IMR-90 (cell line): ENCODE results near the gene RNASET2. TPM values are rescaled to one million over a fixed set of nuclear protein-coding genes. Genes with fewer than 3 reads are reported as not detected.

Experiments
- ATAC-seq: fragments of 200-7000 bp; cut with Tn5 transposase; 2 replicates; pipeline ENCODE4 v1.9.1; 2020; ENCODE audit warnings: low read depth, mild to moderate bottlenecking, moderate library complexity
- BruUV-seq: library from RNA; stranded (reverse); fragments of 400-500 nt; replicated peaks from 2 replicates; lab custom pipeline; 2021; lab: Mats Ljungman, UMichigan
- CTCF ChIA-PET: fragments of 300-600 bp; formaldehyde crosslinking; extraction: SDS; loops from one replicate; lab custom pipeline; 2021; ENCODE audit warnings: antibody characterized with exemption; lab: Yijun Ruan, JAX
- POLR2A ChIA-PET: fragments of 300-600 bp; sonication (Branson Sonifier 250); formaldehyde crosslinking; loops from one replicate; lab custom pipeline; 2022; ENCODE audit warnings: antibody characterized with exemption; ENCODE audit not compliant: unreplicated experiment; lab: Charles Lee
- DNase-seq: peaks from one replicate; pipeline ENCODE4 v3.0.0; 2013
- H2AFZ ChIP-seq: replicated peaks from 2 replicates; pipeline ENCODE3; 2013; ENCODE audit warnings: low read length, mild to moderate bottlenecking; ENCODE audit not compliant: poor library complexity
- H2AK5ac ChIP-seq: 2 replicates; pipeline ENCODE4 v1.6.1; 2013; ENCODE audit warnings: low read depth, low read length, inconsistent platforms
- H2AK9ac ChIP-seq: replicated peaks from 2 replicates; pipeline ENCODE3; 2013; ENCODE audit warnings: mild to moderate bottlenecking, low read depth, low read length, moderate library complexity; ENCODE audit not compliant: poor library complexity
- H2BK120ac ChIP-seq: 2 replicates; pipeline ENCODE4 v1.6.1; 2013; ENCODE audit warnings: low read depth, low read length, inconsistent platforms
- H2BK15ac ChIP-seq: 3 replicates; pipeline ENCODE4 v1.6.1; 2013; ENCODE audit warnings: low read depth, low read length, inconsistent platforms
- H2BK20ac ChIP-seq: 2 replicates; pipeline ENCODE4 v1.6.1; 2013; ENCODE audit warnings: low read depth, mild to moderate bottlenecking, inconsistent platforms, low read length, moderate library complexity
- H2BK5ac ChIP-seq: 2 replicates; pipeline ENCODE4 v1.6.1; 2013; ENCODE audit warnings: mild to moderate bottlenecking, low read depth, low read length, inconsistent platforms; ENCODE audit not compliant: poor library complexity, severe bottlenecking
- H3K14ac ChIP-seq: replicated peaks from 2 replicates; pipeline ENCODE4 v1.6.1; 2013; ENCODE audit warnings: low read depth, low read length, inconsistent platforms
- H3K18ac ChIP-seq: 2 replicates; pipeline ENCODE4 v1.6.1; 2013; ENCODE audit warnings: low read depth, low read length, control low read depth
- H3K23ac ChIP-seq: 2 replicates; pipeline ENCODE4 v1.6.1; 2013; ENCODE audit warnings: low read depth, low read length, inconsistent platforms
- H3K27ac ChIP-seq: 2 replicates; pipeline ENCODE4 v1.5.1; 2013; ENCODE audit warnings: mild to moderate bottlenecking, control low read depth, low read length; ENCODE audit not compliant: insufficient read depth
- H3K27me3 ChIP-seq: 2 replicates; pipeline ENCODE4 v1.6.1; 2013; ENCODE audit warnings: low read length; ENCODE audit not compliant: control insufficient read depth, insufficient read depth
- H3K36me3 ChIP-seq: 2 replicates; pipeline ENCODE4 v1.6.1; 2013; ENCODE audit warnings: low read length, mixed read lengths; ENCODE audit not compliant: control insufficient read depth, insufficient read depth
- H3K4ac ChIP-seq: 2 replicates; pipeline ENCODE4 v1.6.1; 2013; ENCODE audit warnings: low read depth, low read length, inconsistent platforms
- H3K4me1 ChIP-seq: 2 replicates; pipeline ENCODE4 v1.6.1; 2013; ENCODE audit warnings: low read length, mixed read lengths; ENCODE audit not compliant: control insufficient read depth, insufficient read depth
- H3K4me2 ChIP-seq: 2 replicates; pipeline ENCODE4 v1.6.1; 2013; ENCODE audit warnings: low read depth, mild to moderate bottlenecking, control low read depth, low read length, moderate library complexity
- H3K4me3 ChIP-seq: 2 replicates; pipeline ENCODE4 v1.5.1; 2013; ENCODE audit warnings: low read depth, mild to moderate bottlenecking, control low read depth, low read length, moderate library complexity; ENCODE audit not compliant: insufficient read depth
- H3K56ac ChIP-seq: 2 replicates; pipeline ENCODE4 v1.6.1; 2013; ENCODE audit warnings: low read length, inconsistent platforms; ENCODE audit not compliant: insufficient read depth; ENCODE audit errors: extremely low read depth
- H3K79me1 ChIP-seq, 2 experiments: 2 replicates each; pipeline ENCODE4 v1.6.1; 2013; ENCODE audit warnings: low read length in 2 of 2, inconsistent platforms in 1 of 2, low read depth in 1 of 2
- H3K9ac ChIP-seq: 2 replicates; pipeline ENCODE4 v1.6.1; 2013; ENCODE audit warnings: low read depth, low read length, control low read depth
- H3K9me1 ChIP-seq: 2 replicates; pipeline ENCODE4 v1.6.1; 2013; ENCODE audit warnings: low read length, inconsistent platforms; ENCODE audit not compliant: insufficient read depth
- H3K9me3 ChIP-seq: 2 replicates; pipeline ENCODE4 v1.6.1; 2013; ENCODE audit warnings: low read length; ENCODE audit not compliant: control insufficient read depth, insufficient read depth
- H4K20me1 ChIP-seq: 2 replicates; pipeline ENCODE4 v1.6.1; 2013; ENCODE audit warnings: low read length, inconsistent platforms; ENCODE audit not compliant: insufficient read depth
- H4K5ac ChIP-seq: 2 replicates; pipeline ENCODE4 v1.6.1; 2013; ENCODE audit warnings: mild to moderate bottlenecking, low read depth, low read length, control low read depth
- H4K8ac ChIP-seq, 2 experiments: 2 replicates each; pipeline ENCODE4 v1.6.1; 2013; ENCODE audit warnings: low read depth in 2 of 2, low read length in 2 of 2, control low read depth in 1 of 2, inconsistent platforms in 1 of 2
- H4K91ac ChIP-seq: 2 replicates; pipeline ENCODE4 v1.6.1; 2013; ENCODE audit warnings: low read depth, low read length, inconsistent platforms; ENCODE audit not compliant: insufficient read depth
- BHLHE40 ChIP-seq: fragments of 150-350 bp; IDR thresholded peaks from 2 replicates; pipeline ENCODE4 v1.6.1; 2016; ENCODE audit warnings: mild to moderate bottlenecking, low read depth, low read length
- CEBPB ChIP-seq: IDR thresholded peaks from 2 replicates; pipeline ENCODE4 v1.6.1; 2012; ENCODE audit warnings: low read depth, low read length, improper control_type of control experiment
- CHD1 ChIP-seq: IDR thresholded peaks from 2 replicates; pipeline ENCODE4 v1.6.1; 2012; ENCODE audit warnings: low read depth, low read length, improper control_type of control experiment
- FOS ChIP-seq: fragments of 150-350 bp; IDR thresholded peaks from 2 replicates; pipeline ENCODE4 v1.6.1; 2016; ENCODE audit warnings: low read depth, low read length
- MAFK ChIP-seq: IDR thresholded peaks from 2 replicates; pipeline ENCODE4 v1.6.1; 2012; ENCODE audit warnings: low read depth, low read length, improper control_type of control experiment
- MAZ ChIP-seq: IDR thresholded peaks from 2 replicates; pipeline ENCODE4 v1.6.1; 2012; ENCODE audit warnings: low read depth, mild to moderate bottlenecking, low read length, improper control_type of control experiment, moderate library complexity, borderline replicate concordance
- MXI1 ChIP-seq: IDR thresholded peaks from 2 replicates; pipeline ENCODE4 v1.6.1; 2012; ENCODE audit warnings: low read depth, mild to moderate bottlenecking, low read length, moderate library complexity, borderline replicate concordance
- NFE2L2 ChIP-seq: fragments of 150-350 bp; IDR thresholded peaks from 2 replicates; pipeline ENCODE4 v1.6.1; 2016; ENCODE audit warnings: low read depth, mild to moderate bottlenecking, low read length
- POLR2A ChIP-seq: IDR thresholded peaks from 2 replicates; pipeline ENCODE4 v1.6.1; 2012; ENCODE audit warnings: mild to moderate bottlenecking, low read depth, low read length
- RAD21 ChIP-seq: IDR thresholded peaks from 2 replicates; pipeline ENCODE4 v1.6.1; 2012; ENCODE audit warnings: low read length, improper control_type of control experiment
- RCOR1 ChIP-seq: IDR thresholded peaks from 2 replicates; pipeline ENCODE4 v1.6.1; 2012; ENCODE audit warnings: mild to moderate bottlenecking, low read length, improper control_type of control experiment; ENCODE audit not compliant: insufficient replicate concordance
- RFX5 ChIP-seq: IDR thresholded peaks from 2 replicates; pipeline ENCODE4 v1.8.0; 2012; ENCODE audit warnings: low read depth, mild to moderate bottlenecking, low read length, moderate library complexity
- SMC3 ChIP-seq: fragments of 150-350 bp; IDR thresholded peaks from 2 replicates; pipeline ENCODE4 v1.6.1; 2016; ENCODE audit warnings: low read depth, mild to moderate bottlenecking, antibody characterized with exemption, low read length, moderate library complexity
- USF2 ChIP-seq: fragments of 150-350 bp; IDR thresholded peaks from 2 replicates; pipeline ENCODE4 v1.6.1; 2017; ENCODE audit warnings: mild to moderate bottlenecking, antibody characterized with exemption, low read length, low read depth
- WGBS, 2 experiments: methylation state at CpG; one replicate each; pipeline versions ENCODE4 v1.1.5 to v1.1.7; 2013; ENCODE audit warnings: missing lambda C conversion rate in 2 of 2; ENCODE audit not compliant: insufficient read length in 1 of 2; ENCODE audit errors: extremely low coverage in 2 of 2; 5-methylcytosine and 5-hydroxymethylcytosine counted together
- dilution Hi-C: fragments of 300-500 bp; cut with HindIII; formaldehyde crosslinking; loops from one replicate; pipeline ENCODE4 v1.14.3; 2018; ENCODE audit warnings: low sequenced_read_pairs; ENCODE audit not compliant: unreplicated experiment
- in situ Hi-C: fragments of 300-500 bp; cut with MboI; formaldehyde crosslinking; loops from 3 replicates; pipeline ENCODE4 v1.14.3; 2019; ENCODE audit warnings: low sequenced_read_pairs, inconsistent platforms, mixed read lengths
- intact Hi-C: fragments of 100-400 bp; cut with micrococcal nuclease; formaldehyde crosslinking; loops from 2 replicates; pipeline ENCODE4 v1.10.0; 2022
- polyA plus RNA-seq, 3 experiments: library from polyadenylated mRNA; depleted of rRNA; stranded (reverse); fragments of >200 nt; gene quantifications; 2 replicates each; pipeline ENCODE4 v1.2.3, GENCODE V29; 2012; ENCODE audit warnings: low replicate concordance in 1 of 3
- total RNA-seq: library from RNA; depleted of rRNA; stranded (reverse); fragments of >200 nt; gene quantifications from 2 replicates; pipeline ENCODE4 v1.2.3, GENCODE V29; 2012
- TF ChIP-seq, protein P1 (sequence below): conservative IDR thresholded peaks from 2 replicates; pipeline ENCODE4 v1.5.1; 2012; ENCODE audit warnings: mild to moderate bottlenecking, low read depth, low read length, improper control_type of control experiment
- TF ChIP-seq, protein P2 (sequence below): fragments of 150-350 bp; IDR thresholded peaks from 2 replicates; pipeline ENCODE4 v1.6.1; 2016; ENCODE audit warnings: low read depth, mild to moderate bottlenecking, low read length, moderate library complexity, borderline replicate concordance

Gene RNASET2
- total and polyA plus RNA-seq, 2 of the 4 experiments (the other 2 are of a cell fraction) = 13.6 to 24.9 TPM

DNA sequence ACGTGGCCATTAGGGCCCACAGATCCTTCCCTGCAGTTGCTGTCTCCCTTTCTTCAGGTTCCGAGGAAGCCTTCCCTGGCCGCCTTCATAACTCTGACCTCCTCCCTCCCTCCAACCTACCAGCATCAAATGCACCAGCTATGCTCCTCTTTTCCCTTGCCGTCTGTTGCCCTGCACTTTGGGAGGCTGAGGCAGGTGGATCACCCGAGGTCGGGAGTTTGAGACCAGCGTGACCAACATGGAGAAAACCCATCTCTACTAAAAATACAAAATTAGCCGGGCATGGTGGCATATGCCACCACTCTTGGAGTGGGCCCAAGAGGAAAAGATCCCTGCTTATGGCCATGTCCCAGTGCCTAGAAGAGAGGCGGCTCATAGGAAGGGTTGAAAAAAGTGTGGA lies 31.8 kb downstream of the RNASET2 start:
- Histone ChIP-seq H2BK5ac (no peak overlapping the region), H3K4me3 (no peak overlapping the region), H3K9me3 (no peaks in the 10 kb centered on the region), H2BK120ac (no peak overlapping the region), H3K27ac (no peak overlapping the region), H3K36me3 (no peaks in the 10 kb centered on the region), H2AK5ac (no peak overlapping the region), H3K9ac (no peak overlapping the region), H3K27me3 (no peaks in the 10 kb centered on the region), H3K56ac (no peak overlapping the region), H3K14ac (no peak overlapping the region), H3K23ac (no peak overlapping the region), H3K4me2 (no peak overlapping the region), H3K79me1 (no peaks in the 10 kb centered on the region), H3K18ac (no peak overlapping the region), H2AFZ (no peak overlapping the region), H4K5ac (no peak overlapping the region), H4K8ac (no peak overlapping the region), H2AK9ac (no peak overlapping the region), H4K91ac (no peak overlapping the region), H3K4ac (no peak overlapping the region), H2BK15ac (no peak overlapping the region), H3K9me1 (no peaks in the 10 kb centered on the region), H3K4me1 (no peaks in the 10 kb centered on the region), H4K20me1 (no peaks in the 10 kb centered on the region; the same call in 1 of the 2 replicates), H2BK20ac (no peak overlapping the region)
- no peak for DNase-seq
- dilution Hi-C loops = no loop called here
- BruUV-seq = no TSS peak
- TF ChIP-seq MAFK = no peak
- TF ChIP-seq, protein P1, sequence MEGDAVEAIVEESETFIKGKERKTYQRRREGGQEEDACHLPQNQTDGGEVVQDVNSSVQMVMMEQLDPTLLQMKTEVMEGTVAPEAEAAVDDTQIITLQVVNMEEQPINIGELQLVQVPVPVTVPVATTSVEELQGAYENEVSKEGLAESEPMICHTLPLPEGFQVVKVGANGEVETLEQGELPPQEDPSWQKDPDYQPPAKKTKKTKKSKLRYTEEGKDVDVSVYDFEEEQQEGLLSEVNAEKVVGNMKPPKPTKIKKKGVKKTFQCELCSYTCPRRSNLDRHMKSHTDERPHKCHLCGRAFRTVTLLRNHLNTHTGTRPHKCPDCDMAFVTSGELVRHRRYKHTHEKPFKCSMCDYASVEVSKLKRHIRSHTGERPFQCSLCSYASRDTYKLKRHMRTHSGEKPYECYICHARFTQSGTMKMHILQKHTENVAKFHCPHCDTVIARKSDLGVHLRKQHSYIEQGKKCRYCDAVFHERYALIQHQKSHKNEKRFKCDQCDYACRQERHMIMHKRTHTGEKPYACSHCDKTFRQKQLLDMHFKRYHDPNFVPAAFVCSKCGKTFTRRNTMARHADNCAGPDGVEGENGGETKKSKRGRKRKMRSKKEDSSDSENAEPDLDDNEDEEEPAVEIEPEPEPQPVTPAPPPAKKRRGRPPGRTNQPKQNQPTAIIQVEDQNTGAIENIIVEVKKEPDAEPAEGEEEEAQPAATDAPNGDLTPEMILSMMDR = no peak
- no peak for TF ChIP-seq CHD1
- TF ChIP-seq NFE2L2 = no peak
- no peak for TF ChIP-seq RAD21
- TF ChIP-seq FOS = no peak
- TF ChIP-seq BHLHE40 = no peak
- TF ChIP-seq POLR2A = no peak
- TF ChIP-seq RCOR1 = no peak
- TF ChIP-seq CEBPB = no peak
- no peak for TF ChIP-seq SMC3
- no peak for TF ChIP-seq MAZ
- TF ChIP-seq RFX5 = no peak
- no peak for TF ChIP-seq MXI1
- TF ChIP-seq, protein P2, sequence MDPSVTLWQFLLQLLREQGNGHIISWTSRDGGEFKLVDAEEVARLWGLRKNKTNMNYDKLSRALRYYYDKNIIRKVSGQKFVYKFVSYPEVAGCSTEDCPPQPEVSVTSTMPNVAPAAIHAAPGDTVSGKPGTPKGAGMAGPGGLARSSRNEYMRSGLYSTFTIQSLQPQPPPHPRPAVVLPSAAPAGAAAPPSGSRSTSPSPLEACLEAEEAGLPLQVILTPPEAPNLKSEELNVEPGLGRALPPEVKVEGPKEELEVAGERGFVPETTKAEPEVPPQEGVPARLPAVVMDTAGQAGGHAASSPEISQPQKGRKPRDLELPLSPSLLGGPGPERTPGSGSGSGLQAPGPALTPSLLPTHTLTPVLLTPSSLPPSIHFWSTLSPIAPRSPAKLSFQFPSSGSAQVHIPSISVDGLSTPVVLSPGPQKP = no peak
- no peak for TF ChIP-seq USF2
- ATAC-seq = no peak
- intact Hi-C loops = no loop called here
- CTCF ChIA-PET = interaction anchor here (1.0 kb wide), 1 partner anchor 15 kb away, joined by 3 read pairs; no protein-coding TSS in a partner anchor
- 89% methylated on average over 4 of the region's 9 CpGs; no CpG with 5 or more reads in 1 of the 2 experiments for WGBS, 2 experiments
- POLR2A ChIA-PET = no interaction called here
- in situ Hi-C loops = no loop called here
